SK-N-SH (cell line): ENCODE data around the gene BCAS3. TPM values are rescaled to one million over a fixed set of nuclear protein-coding genes. Genes with fewer than 3 reads are reported as not detected.

Source experiments
- CTCF ChIA-PET: fragments of 300-600, 350-600 bp; formaldehyde crosslinking; extraction: SDS; loops from one replicate; lab custom pipeline; 2021; lab: Yijun Ruan, JAX
- POLR2A ChIA-PET: fragments of 350-600 bp; sonication (Branson Sonifier 250); formaldehyde crosslinking; extraction: SDS; loops from one replicate; lab custom pipeline; 2020; ENCODE audit warnings: antibody characterized with exemption, inconsistent platforms; lab: Yijun Ruan, JAX
- DNase-seq: peaks from one replicate; pipeline ENCODE4 v3.0.0; 2012
- H2AFZ ChIP-seq: fragments of 200-600 bp; sonication (generic); 2 replicates; pipeline ENCODE4 v1.8.1; 2016; ENCODE audit warnings: antibody characterized with exemption, mild to moderate bottlenecking, low read depth
- H3F3A ChIP-seq: fragments of 200-600 bp; sonication (generic); replicated peaks from 2 replicates; pipeline ENCODE3; 2016; ENCODE audit warnings: antibody characterized with exemption, mild to moderate bottlenecking; ENCODE audit not compliant: insufficient read depth
- H3K27ac ChIP-seq, 2 experiments: fragments of 200-500 bp in 1 of 2; fragments of 200-600 bp in 1 of 2; sonication (Bioruptor generic) in 1 of 2; sonication (generic), shearing (Covaris generic) in 1 of 2; 2 replicates each; pipeline versions ENCODE4 v1.5.1 to v1.6.1; 2014 to 2016; ENCODE audit warnings: low read depth in 2 of 2, inconsistent platforms in 1 of 2, low read length in 1 of 2, mild to moderate bottlenecking in 1 of 2, mixed read lengths in 1 of 2
- H3K27me3 ChIP-seq: fragments of 200-600 bp; sonication (generic), shearing (Covaris generic); 2 replicates; pipeline ENCODE4 v1.6.1; 2016; ENCODE audit warnings: mixed run types; ENCODE audit not compliant: insufficient read depth
- H3K36me3 ChIP-seq, 2 experiments: fragments of 200-500 bp in 1 of 2; fragments of 200-600 bp in 1 of 2; sonication (Bioruptor generic) in 1 of 2; sonication (generic) in 1 of 2; replicated peaks in 1 of 2; 2 replicates each; pipeline versions ENCODE3 to v1.5.1; 2014 to 2016; ENCODE audit warnings: low read length in 1 of 2, mild to moderate bottlenecking in 1 of 2; ENCODE audit not compliant: insufficient read depth in 2 of 2, control insufficient read depth in 1 of 2
- H3K4me1 ChIP-seq, 2 experiments: fragments of 200-500 bp in 1 of 2; fragments of 200-600 bp in 1 of 2; sonication (Bioruptor generic) in 1 of 2; sonication (generic), shearing (Covaris generic) in 1 of 2; 2 replicates each; pipeline versions ENCODE4 v1.5.1 to v1.6.1; 2014 to 2016; ENCODE audit warnings: low read depth in 1 of 2, low read length in 1 of 2, mixed run types in 1 of 2; ENCODE audit not compliant: insufficient read depth in 2 of 2, control insufficient read depth in 1 of 2
- H3K4me2 ChIP-seq: fragments of 200-600 bp; sonication (generic), shearing (Covaris generic); 2 replicates; pipeline ENCODE4 v1.6.1; 2017; ENCODE audit warnings: mixed run types
- H3K4me3 ChIP-seq, 2 experiments: fragments of 200-500 bp in 1 of 2; fragments of 200-600 bp in 1 of 2; sonication (Bioruptor generic) in 1 of 2; sonication (generic), shearing (Covaris generic) in 1 of 2; 2 replicates each; pipeline versions ENCODE4 v1.5.1 to v1.8.1; 2014 to 2016; ENCODE audit warnings: low read depth in 2 of 2, inconsistent platforms in 1 of 2, low read length in 1 of 2, mild to moderate bottlenecking in 1 of 2, mixed read lengths in 1 of 2, moderate library complexity in 1 of 2
- H3K79me2 ChIP-seq: fragments of 200-600 bp; sonication (generic); 2 replicates; pipeline ENCODE4 v1.8.1; 2017; ENCODE audit warnings: mild to moderate bottlenecking; ENCODE audit not compliant: insufficient read depth
- H3K9ac ChIP-seq: fragments of 200-600 bp; sonication (generic); 2 replicates; pipeline ENCODE4 v1.6.1; 2017; ENCODE audit warnings: mixed run types
- H3K9me2 ChIP-seq: fragments of 200-600 bp; sonication (generic); 2 replicates; pipeline ENCODE4 v1.6.1; 2017; ENCODE audit warnings: mixed run types
- H3K9me3 ChIP-seq: fragments of 200-600 bp; sonication (generic); 2 replicates; pipeline ENCODE4 v1.6.1; 2017; ENCODE audit warnings: mixed run types, mild to moderate bottlenecking, moderate library complexity
- H4K20me1 ChIP-seq: fragments of 200-600 bp; sonication (generic); 2 replicates; pipeline ENCODE4 v1.6.1; 2017; ENCODE audit warnings: mild to moderate bottlenecking, mixed run types; ENCODE audit not compliant: insufficient read depth
- CHD2 ChIP-seq: fragments of 150-350 bp; IDR thresholded peaks from 2 replicates; pipeline ENCODE4 v1.6.1; 2018; ENCODE audit warnings: low read length; ENCODE audit not compliant: partially characterized antibody
- ELF1 ChIP-seq: IDR thresholded peaks from 2 replicates; pipeline ENCODE4 v1.4.0; 2012
- EP300 ChIP-seq, 2 experiments: IDR thresholded peaks; 2 replicates each; pipeline versions ENCODE4 v1.4.0 to v1.6.1; 2012; ENCODE audit warnings: borderline replicate concordance in 1 of 2, low read depth in 1 of 2, low read length in 1 of 2
- FOXJ3 ChIP-seq: sonication (generic); formaldehyde crosslinking; IDR thresholded peaks from 2 replicates; pipeline ENCODE4 v1.5.1; 2020; ENCODE audit warnings: mild to moderate bottlenecking, missing genetic modification reagents
- FOXM1 ChIP-seq: IDR thresholded peaks from 2 replicates; pipeline ENCODE4 v1.4.0; 2012; ENCODE audit warnings: low read depth, mild to moderate bottlenecking
- GABPA ChIP-seq: IDR thresholded peaks from 2 replicates; pipeline ENCODE4 v1.4.0; 2012; ENCODE audit warnings: low read depth, mild to moderate bottlenecking
- JUND ChIP-seq: IDR thresholded peaks from 2 replicates; pipeline ENCODE4 v1.4.0; 2012
- MEF2A ChIP-seq: IDR thresholded peaks from 2 replicates; pipeline ENCODE4 v1.4.0; 2012; ENCODE audit warnings: low read depth, borderline replicate concordance
- NFIC ChIP-seq: IDR thresholded peaks from 2 replicates; pipeline ENCODE4 v1.4.0; 2012; ENCODE audit warnings: borderline replicate concordance
- POLR2AphosphoS5 ChIP-seq: IDR thresholded peaks from 2 replicates; pipeline ENCODE4 v1.6.1; 2012; ENCODE audit warnings: low read depth, low read length
- RCOR1 ChIP-seq: fragments of 150-350 bp; IDR thresholded peaks from 2 replicates; pipeline ENCODE4 v1.6.1; 2017; ENCODE audit warnings: antibody characterized with exemption, low read length
- SIN3A ChIP-seq: IDR thresholded peaks from 2 replicates; pipeline ENCODE4 v1.6.1; 2012; ENCODE audit warnings: low read depth, mild to moderate bottlenecking, low read length, moderate library complexity, borderline replicate concordance
- SMC3 ChIP-seq: IDR thresholded peaks from 2 replicates; pipeline ENCODE4 v1.6.1; 2012; ENCODE audit warnings: low read depth, low read length, improper control_type of control experiment
- YY1 ChIP-seq: IDR thresholded peaks from 2 replicates; pipeline ENCODE4 v1.4.0; 2012; ENCODE audit warnings: low read depth, mild to moderate bottlenecking
- WGBS: methylation state at CpG from one replicate; pipeline ENCODE4 v1.1.6; 2017; ENCODE audit warnings: low lambda C conversion rate; 5-methylcytosine and 5-hydroxymethylcytosine counted together
- polyA plus RNA-seq, 3 experiments: library from polyadenylated mRNA; depleted of rRNA; stranded (reverse); fragments of >200 nt; gene quantifications; 2 replicates each; pipeline ENCODE4 v1.2.3, GENCODE V29; 2012
- TF ChIP-seq, protein P1 (sequence below): IDR thresholded peaks from 2 replicates; pipeline ENCODE4; 2012
- TF ChIP-seq, protein P2 (sequence below): IDR thresholded peaks from 2 replicates; pipeline ENCODE4 v1.4.0; 2012; ENCODE audit warnings: low read depth
- TF ChIP-seq, protein P3 (sequence below): fragments of 150-350 bp; IDR thresholded peaks from 2 replicates; pipeline ENCODE4 v1.6.1; 2017; ENCODE audit warnings: antibody characterized with exemption, low read length, low read depth, borderline replicate concordance
- TF ChIP-seq, protein P4 (sequence below): fragments of 200-600 bp; sonication (generic); IDR thresholded peaks from 2 replicates; pipeline ENCODE4 v1.6.1; 2017; ENCODE audit warnings: antibody characterized with exemption, mild to moderate bottlenecking, moderate library complexity

BCAS3 gene
- polyA plus RNA-seq, 1 of the 3 experiments (the other 2 are of a cell fraction), result 5.9 TPM

DNA sequence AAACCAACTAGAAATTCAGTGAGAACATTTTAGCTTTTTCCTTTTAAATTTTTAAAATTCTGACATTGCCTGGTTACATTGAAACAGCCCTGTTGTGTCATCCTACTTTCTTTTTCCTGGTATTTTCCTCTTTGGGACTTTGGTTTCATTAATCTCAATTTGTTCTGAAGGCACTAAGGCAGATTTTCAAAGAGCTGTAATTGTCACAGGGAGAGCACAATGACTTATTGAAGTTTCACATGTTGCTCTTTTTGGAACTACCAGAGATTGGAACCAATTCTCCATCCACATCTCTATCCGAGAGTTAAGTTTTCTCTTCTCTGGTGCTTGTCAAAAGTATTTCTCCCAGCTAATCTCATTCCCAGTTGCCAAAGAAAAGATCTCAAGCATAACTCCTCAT lies 577.3 kb downstream of the BCAS3 start (continued):
- no peak for TF ChIP-seq CHD2

DNA sequence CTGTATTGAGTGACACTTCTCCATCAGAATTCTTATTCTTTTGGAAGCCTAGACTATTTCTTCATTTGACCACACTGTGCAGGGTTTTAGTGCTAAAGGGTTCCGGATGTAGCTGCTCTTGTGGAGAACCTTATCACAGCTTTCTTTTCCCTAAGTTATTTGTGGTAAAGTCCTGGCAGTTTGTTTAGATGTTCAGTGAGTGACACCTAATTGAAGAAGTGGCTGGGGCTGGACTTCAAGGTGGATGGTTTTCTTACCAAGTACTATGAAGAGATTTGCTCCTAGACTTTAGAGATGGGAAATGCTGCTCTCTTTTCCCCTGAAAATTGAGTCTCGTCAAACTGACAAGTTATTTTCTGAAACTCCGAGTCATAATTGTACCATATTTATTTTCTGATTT lies 578.0 kb downstream of the BCAS3 start:
- CTCF ChIA-PET, result no interaction called here
- POLR2A ChIA-PET, result no interaction called here
- Histone ChIP-seq H3K4me2 (no peak overlapping the region), H3K4me1 (peaks cover 12 to 18% of the 10 kb centered on the region in 2 experiments), H3K9ac (no peak overlapping the region), H4K20me1 (no peaks in the 10 kb centered on the region), H3K4me3 (no peak overlapping the region), H3K9me3 (no peaks in the 10 kb centered on the region), H3F3A (peaks cover 22% of the 10 kb centered on the region), H3K27ac (no peak overlapping the region), H3K9me2 (no peaks in the 10 kb centered on the region)
- no peak for DNase-seq
- TF ChIP-seq FOXJ3 (CRISPR knock-in tag) (no peak), YY1 (no peak), RCOR1 (no peak), EP300 (IDR thresholded peaks at IDR 0.05; ENCODE audit: borderline replicate concordance in 1 of 2, low read depth in 1 of 2, low read length in 1 of 2) (no peak), MEF2A (no peak), NFIC (no peak), POLR2AphosphoS5 (no peak), ELF1 (no peak), SIN3A (no peak), FOXM1 (no peak), GABPA (no peak), SMC3 (no peak), JUND (no peak)
- TF ChIP-seq, protein P1, sequence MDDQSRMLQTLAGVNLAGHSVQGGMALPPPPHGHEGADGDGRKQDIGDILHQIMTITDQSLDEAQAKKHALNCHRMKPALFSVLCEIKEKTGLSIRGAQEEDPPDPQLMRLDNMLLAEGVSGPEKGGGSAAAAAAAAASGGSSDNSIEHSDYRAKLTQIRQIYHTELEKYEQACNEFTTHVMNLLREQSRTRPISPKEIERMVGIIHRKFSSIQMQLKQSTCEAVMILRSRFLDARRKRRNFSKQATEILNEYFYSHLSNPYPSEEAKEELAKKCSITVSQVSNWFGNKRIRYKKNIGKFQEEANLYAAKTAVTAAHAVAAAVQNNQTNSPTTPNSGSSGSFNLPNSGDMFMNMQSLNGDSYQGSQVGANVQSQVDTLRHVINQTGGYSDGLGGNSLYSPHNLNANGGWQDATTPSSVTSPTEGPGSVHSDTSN, result no peak
- TF ChIP-seq, protein P2, sequence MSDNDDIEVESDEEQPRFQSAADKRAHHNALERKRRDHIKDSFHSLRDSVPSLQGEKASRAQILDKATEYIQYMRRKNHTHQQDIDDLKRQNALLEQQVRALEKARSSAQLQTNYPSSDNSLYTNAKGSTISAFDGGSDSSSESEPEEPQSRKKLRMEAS, result no peak
- TF ChIP-seq, protein P3, sequence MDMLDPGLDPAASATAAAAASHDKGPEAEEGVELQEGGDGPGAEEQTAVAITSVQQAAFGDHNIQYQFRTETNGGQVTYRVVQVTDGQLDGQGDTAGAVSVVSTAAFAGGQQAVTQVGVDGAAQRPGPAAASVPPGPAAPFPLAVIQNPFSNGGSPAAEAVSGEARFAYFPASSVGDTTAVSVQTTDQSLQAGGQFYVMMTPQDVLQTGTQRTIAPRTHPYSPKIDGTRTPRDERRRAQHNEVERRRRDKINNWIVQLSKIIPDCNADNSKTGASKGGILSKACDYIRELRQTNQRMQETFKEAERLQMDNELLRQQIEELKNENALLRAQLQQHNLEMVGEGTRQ, result no peak
- TF ChIP-seq, protein P4, sequence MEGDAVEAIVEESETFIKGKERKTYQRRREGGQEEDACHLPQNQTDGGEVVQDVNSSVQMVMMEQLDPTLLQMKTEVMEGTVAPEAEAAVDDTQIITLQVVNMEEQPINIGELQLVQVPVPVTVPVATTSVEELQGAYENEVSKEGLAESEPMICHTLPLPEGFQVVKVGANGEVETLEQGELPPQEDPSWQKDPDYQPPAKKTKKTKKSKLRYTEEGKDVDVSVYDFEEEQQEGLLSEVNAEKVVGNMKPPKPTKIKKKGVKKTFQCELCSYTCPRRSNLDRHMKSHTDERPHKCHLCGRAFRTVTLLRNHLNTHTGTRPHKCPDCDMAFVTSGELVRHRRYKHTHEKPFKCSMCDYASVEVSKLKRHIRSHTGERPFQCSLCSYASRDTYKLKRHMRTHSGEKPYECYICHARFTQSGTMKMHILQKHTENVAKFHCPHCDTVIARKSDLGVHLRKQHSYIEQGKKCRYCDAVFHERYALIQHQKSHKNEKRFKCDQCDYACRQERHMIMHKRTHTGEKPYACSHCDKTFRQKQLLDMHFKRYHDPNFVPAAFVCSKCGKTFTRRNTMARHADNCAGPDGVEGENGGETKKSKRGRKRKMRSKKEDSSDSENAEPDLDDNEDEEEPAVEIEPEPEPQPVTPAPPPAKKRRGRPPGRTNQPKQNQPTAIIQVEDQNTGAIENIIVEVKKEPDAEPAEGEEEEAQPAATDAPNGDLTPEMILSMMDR, result no peak
- TF ChIP-seq, all 33 proteins: peak for 0
- H3K36me3 ChIP-seq, result no peaks in the 10 kb centered on the region
- H3K27me3 ChIP-seq, result no peaks in the 10 kb centered on the region
- no peaks in the 10 kb centered on the region for H3K79me2 ChIP-seq
- 94% methylated on average over 3 of the region's 3 CpGs for WGBS
- H2AFZ ChIP-seq, result no peak overlapping the region
